Esophagus squamous epithelium (tissue), 5 donors: ENCODE data around the gene EIF3A. TPM values are rescaled to one million over a fixed set of nuclear protein-coding genes. Genes with fewer than 3 reads are reported as not detected.

Experiments used
- DNase-seq: peaks from one replicate; lab custom pipeline; 2025; lab: John Stamatoyannopoulos, UW
- H3K27ac ChIP-seq, 4 donors: fragments of 200-600 bp; sonication (generic); one replicate each; pipeline ENCODE4 v1.5.1; 2016 to 2019; ENCODE audit warnings: mild to moderate bottlenecking in 1 of 4
- H3K27me3 ChIP-seq, 4 donors: fragments of 200-600 bp; sonication (generic); 1 replicate in 3 of 4; 2 replicates in 1 of 4; pipeline versions ENCODE4 v1.5.1 to v1.6.0; 2017 to 2021; ENCODE audit warnings: antibody characterized with exemption in 1 of 4
- H3K36me3 ChIP-seq, 3 donors: fragments of 200-600 bp; sonication (generic); one replicate each; pipeline ENCODE4 v1.5.1; 2016 to 2019
- H3K4me1 ChIP-seq, 3 donors: fragments of 200-600 bp; sonication (generic); one replicate each; pipeline ENCODE4 v1.5.1; 2017 to 2019
- H3K4me3 ChIP-seq, 4 donors: fragments of 200-600 bp; sonication (generic); 1 replicate in 3 of 4; 2 replicates in 1 of 4; pipeline ENCODE4 v1.5.1; 2016 to 2019; ENCODE audit warnings: mild to moderate bottlenecking in 2 of 4, moderate library complexity in 1 of 4
- H3K9me3 ChIP-seq, 3 donors: fragments of 200-600 bp; sonication (generic); one replicate each; pipeline ENCODE4 v1.5.1; 2016 to 2019
- POLR2A ChIP-seq, 4 donors: fragments of 450-650 bp; IDR thresholded peaks; one replicate each; pipeline ENCODE4 v1.6.1; 2017; ENCODE audit warnings: antibody characterized with exemption in 4 of 4, mild to moderate bottlenecking in 4 of 4, moderate library complexity in 3 of 4
- WGBS, 2 donors: methylation state at CpG; one replicate each; pipeline ENCODE4 v1.1.5; 2018; 5-methylcytosine and 5-hydroxymethylcytosine counted together
- intact Hi-C: fragments of 100-400 bp; cut with DNase I; formaldehyde crosslinking; loops from one replicate; pipeline ENCODE4 v1.15.0; 2022
- total RNA-seq, 4 donors: library from RNA; depleted of rRNA; stranded (reverse); fragments of >200 nt; gene quantifications; one replicate each; pipeline ENCODE4 v1.1.0, GENCODE V29; 2016
- TF ChIP-seq, protein P1 (sequence below), 6 experiments: fragments of 450-650 bp in 4 of 6; fragments of 200-600 bp in 2 of 6; sonication (generic) in 2 of 6; IDR thresholded peaks; one replicate each; pipeline ENCODE4 v1.5.1; 2016 to 2019; ENCODE audit warnings: antibody characterized with exemption in 6 of 6, mild to moderate bottlenecking in 4 of 6, moderate library complexity in 4 of 6
- donor health status: DM: yes; HTN: yes; CAD: no.

Gene EIF3A
- total RNA-seq, 4 donors from 2014 or later, result 71.8 to 135 (median 101) TPM

DNA sequence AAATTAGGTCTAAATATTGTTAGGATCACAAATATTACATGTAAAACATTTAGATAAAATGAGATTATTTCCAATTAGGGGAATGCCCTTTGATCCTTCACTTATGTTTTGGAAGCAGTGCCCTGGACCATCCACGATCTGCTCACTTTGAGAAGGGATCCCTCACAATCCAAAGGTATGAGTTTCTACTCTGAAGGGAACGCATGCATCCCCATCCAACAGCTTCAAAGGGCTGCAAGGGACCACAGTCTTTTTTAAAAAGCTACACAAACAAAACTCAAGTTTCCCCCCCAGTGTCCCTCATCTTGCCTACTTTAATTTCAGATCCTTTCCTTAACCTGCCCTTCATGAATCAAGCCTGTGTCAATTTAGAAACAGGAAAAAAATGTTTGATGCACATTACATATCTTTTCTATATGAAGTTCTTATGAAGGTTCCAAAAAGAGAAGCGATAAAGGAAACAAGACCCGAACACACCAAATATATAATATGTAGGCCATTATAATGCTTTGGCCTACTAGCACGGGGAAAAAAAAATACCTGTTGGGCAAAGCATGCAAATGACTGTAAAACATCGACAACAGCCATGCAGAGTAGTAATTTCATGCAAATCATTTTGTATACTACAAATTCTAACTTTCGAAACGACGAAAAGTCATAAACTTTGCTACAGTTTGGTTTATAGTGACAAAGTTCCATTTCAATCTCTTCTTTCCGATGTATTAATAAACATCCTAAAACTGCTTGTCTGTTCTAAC is 2.0 kb downstream of the EIF3A start:
- H3K27me3 ChIP-seq, result no peaks in the 10 kb centered on the region
- H3K4me1 ChIP-seq, result peaks cover 10 to 65% (median 36%) of the 10 kb centered on the region in 3 donors
- WGBS, 2 donors, result 12 to 24% methylated on average over 10 of the region's 10 CpGs
- intact Hi-C loops, result loop anchor here (5.0 kb wide), 1 partner anchor 46 kb away; no protein-coding TSS in a partner anchor
- peak overlapping the region in 3 of 4 donors; percentile 31 to 95 (median 89) for H3K27ac ChIP-seq
- H3K4me3 ChIP-seq, result peak overlapping the region; percentile 56 to 89 (median 84)
- no peak for DNase-seq
- H3K9me3 ChIP-seq, result no peaks in the 10 kb centered on the region
- peaks cover 0 to 15% (median 0%) of the 10 kb centered on the region in 3 donors for H3K36me3 ChIP-seq
- TF ChIP-seq POLR2A (IDR thresholded peaks at IDR 0.05), result no peak
- TF ChIP-seq, protein P1, sequence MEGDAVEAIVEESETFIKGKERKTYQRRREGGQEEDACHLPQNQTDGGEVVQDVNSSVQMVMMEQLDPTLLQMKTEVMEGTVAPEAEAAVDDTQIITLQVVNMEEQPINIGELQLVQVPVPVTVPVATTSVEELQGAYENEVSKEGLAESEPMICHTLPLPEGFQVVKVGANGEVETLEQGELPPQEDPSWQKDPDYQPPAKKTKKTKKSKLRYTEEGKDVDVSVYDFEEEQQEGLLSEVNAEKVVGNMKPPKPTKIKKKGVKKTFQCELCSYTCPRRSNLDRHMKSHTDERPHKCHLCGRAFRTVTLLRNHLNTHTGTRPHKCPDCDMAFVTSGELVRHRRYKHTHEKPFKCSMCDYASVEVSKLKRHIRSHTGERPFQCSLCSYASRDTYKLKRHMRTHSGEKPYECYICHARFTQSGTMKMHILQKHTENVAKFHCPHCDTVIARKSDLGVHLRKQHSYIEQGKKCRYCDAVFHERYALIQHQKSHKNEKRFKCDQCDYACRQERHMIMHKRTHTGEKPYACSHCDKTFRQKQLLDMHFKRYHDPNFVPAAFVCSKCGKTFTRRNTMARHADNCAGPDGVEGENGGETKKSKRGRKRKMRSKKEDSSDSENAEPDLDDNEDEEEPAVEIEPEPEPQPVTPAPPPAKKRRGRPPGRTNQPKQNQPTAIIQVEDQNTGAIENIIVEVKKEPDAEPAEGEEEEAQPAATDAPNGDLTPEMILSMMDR (IDR thresholded peaks at IDR 0.05), result no peak

DNA sequence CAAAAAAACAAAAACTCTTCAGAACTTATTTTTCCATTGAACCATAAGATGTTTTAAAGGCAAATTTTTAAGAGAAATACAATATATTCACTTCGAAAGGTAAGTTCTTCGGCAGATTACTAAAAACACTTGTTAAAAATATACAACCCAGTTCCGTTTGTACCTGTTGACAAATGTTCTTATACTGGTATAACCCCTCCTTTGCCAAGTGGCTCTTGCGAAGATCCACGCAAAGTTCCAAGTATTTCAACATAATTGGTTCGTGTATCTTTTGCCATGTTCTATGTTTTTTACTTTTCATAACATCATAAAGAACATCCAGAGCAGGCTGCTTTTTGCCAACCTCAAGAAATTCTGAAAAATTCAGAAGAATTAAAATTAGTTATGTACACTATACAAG is 7.0 kb downstream of the EIF3A start:
- Histone ChIP-seq H3K27ac (no peak overlapping the region), H3K36me3 (peaks cover 11 to 64% (median 15%) of the 10 kb centered on the region in 3 donors), H3K27me3 (no peaks in the 10 kb centered on the region), H3K9me3 (no peaks in the 10 kb centered on the region), H3K4me1 (peaks cover 4 to 56% (median 24%) of the 10 kb centered on the region in 3 donors), H3K4me3 (no peak overlapping the region)
- intact Hi-C loops, result no loop called here
- 69 to 70% methylated on average over 6 of the region's 6 CpGs for WGBS, 2 donors
- DNase-seq, result no peak
- TF ChIP-seq, protein P1 (IDR thresholded peaks at IDR 0.05), result no peak
- no peak for TF ChIP-seq POLR2A (IDR thresholded peaks at IDR 0.05)

DNA sequence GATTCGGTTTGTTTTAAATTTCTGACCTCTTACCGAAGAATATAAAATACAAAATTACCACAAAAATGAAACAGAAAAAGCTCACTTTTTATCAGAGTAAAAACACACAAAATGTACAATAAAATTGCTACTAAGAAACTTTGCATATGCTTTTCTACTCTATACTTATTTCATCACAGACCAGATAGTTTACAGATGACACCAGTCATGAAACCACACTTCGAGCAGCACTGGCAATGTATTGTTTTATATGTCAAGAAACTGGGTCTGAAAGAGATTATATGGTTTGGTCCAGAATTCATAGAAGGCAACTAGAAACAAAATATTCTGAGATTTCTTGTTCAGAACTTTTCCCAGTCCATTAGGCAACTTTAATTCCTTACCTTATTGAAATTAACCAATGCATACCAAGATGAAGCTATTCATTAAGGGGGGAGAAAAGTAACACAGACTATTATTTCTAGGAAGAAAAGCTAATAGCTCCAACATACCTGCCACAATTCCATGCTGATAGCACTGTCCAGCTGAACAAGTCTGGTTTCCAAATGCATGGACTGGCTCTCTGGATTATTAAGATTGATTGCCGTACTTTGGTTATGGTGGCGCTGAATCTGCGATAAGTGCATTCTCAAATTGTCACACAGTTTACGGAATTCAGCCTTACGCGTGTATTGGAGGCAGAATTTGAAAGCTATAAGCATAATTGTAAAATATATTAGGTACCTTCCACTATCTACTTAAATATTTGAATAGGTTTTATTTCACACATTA is 10.0 kb downstream of the EIF3A start:
- intact Hi-C loops, result no loop called here
- DNase-seq, result no peak
- Histone ChIP-seq H3K4me1 (peaks cover 0 to 27% (median 5%) of the 10 kb centered on the region in 3 donors), H3K27ac (no peak overlapping the region), H3K9me3 (no peaks in the 10 kb centered on the region), H3K4me3 (no peak overlapping the region), H3K27me3 (no peaks in the 10 kb centered on the region), H3K36me3 (peaks cover 17 to 82% (median 35%) of the 10 kb centered on the region in 3 donors)
- TF ChIP-seq POLR2A (IDR thresholded peaks at IDR 0.05), result no peak
- TF ChIP-seq, protein P1 (IDR thresholded peaks at IDR 0.05), result no peak
- WGBS, 2 donors, result 94 to 95% methylated on average over 9 of the region's 9 CpGs

DNA sequence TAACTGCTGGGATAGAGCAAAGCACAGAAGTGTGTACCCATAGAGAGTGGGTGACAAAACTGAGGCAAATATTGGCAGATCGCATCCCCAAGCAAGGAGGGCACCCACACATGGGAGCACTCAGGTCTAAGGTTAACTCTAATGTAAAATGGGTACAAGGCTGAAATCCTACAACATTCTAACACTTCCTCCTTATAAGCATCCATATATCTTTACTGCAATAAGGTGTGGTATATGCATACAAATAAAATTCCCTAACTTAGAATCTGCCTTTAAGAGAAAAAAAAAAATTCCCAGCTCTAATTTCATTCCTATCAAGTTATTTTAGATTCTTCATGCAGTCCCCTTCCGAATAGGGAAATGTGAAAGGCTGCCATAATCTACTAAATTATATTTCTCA is 18.7 kb downstream of the EIF3A start:
- Histone ChIP-seq H3K27ac (no peak overlapping the region), H3K27me3 (no peaks in the 10 kb centered on the region), H3K4me3 (no peak overlapping the region), H3K9me3 (no peaks in the 10 kb centered on the region), H3K36me3 (peaks cover 18 to 100% (median 65%) of the 10 kb centered on the region in 3 donors), H3K4me1 (no peaks in the 10 kb centered on the region)
- 82 to 90% methylated on average over 2 of the region's 2 CpGs for WGBS, 2 donors
- DNase-seq, result no peak
- intact Hi-C loops, result no loop called here
- TF ChIP-seq, protein P1 (IDR thresholded peaks at IDR 0.05), result no peak
- no peak for TF ChIP-seq POLR2A (IDR thresholded peaks at IDR 0.05)

DNA sequence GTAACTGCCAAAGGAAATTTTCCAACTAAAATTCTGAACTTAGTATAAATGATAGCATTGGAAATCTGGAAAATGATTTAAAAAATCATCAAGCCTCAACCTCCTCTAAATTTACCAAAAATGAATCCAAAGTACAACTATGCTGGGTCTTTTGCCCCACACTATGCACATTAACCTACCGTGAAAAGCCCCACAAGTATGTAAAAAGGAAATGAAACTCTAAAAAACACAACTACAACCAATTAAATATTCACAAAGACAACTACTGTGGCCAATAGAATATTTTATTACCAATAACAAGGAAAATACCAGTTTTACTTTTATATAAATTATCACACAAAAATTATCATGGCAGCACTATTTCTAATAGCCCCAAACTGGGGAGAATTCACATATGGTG is 19.3 kb downstream of the EIF3A start:
- no peak for TF ChIP-seq POLR2A (IDR thresholded peaks at IDR 0.05)
- H3K27ac ChIP-seq, result no peak overlapping the region
- 37 to 82% methylated on average over 1 of the region's 1 CpG for WGBS, 2 donors
- peaks cover 18 to 100% (median 61%) of the 10 kb centered on the region in 3 donors for H3K36me3 ChIP-seq
- H3K9me3 ChIP-seq, result no peaks in the 10 kb centered on the region
- DNase-seq, result no peak
- intact Hi-C loops, result no loop called here
- no peaks in the 10 kb centered on the region for H3K4me1 ChIP-seq
- H3K27me3 ChIP-seq, result no peaks in the 10 kb centered on the region
- H3K4me3 ChIP-seq, result no peak overlapping the region
